ENCODE results near the gene C1QB. TPM values are rescaled to one million over a fixed set of nuclear protein-coding genes. Genes with fewer than 3 reads are reported as not detected.

Gene C1QB
- total RNA-seq, 1 experiment from 2014 or later, result not detected

GRCh38 chr1:22628698-22629444 lies 24.2 kb upstream of the C1QB start:
- Mint-ChIP-seq H3K4me1 (ENCODE audit: low read depth, unreplicated experiment) (no peaks in the 10 kb centered on the region), H3K27me3 (ENCODE audit: insufficient read depth, unreplicated experiment) (peaks cover 3% of the 10 kb centered on the region), H3K27ac (ENCODE audit: unreplicated experiment) (no peak overlapping the region), H3K9me3 (ENCODE audit: unreplicated experiment) (no peaks in the 10 kb centered on the region), H3K4me3 (ENCODE audit: unreplicated experiment) (no peak overlapping the region), H3K36me3 (ENCODE audit: insufficient read depth, unreplicated experiment) (no peaks in the 10 kb centered on the region)
- TF ChIP-seq, protein P1, sequence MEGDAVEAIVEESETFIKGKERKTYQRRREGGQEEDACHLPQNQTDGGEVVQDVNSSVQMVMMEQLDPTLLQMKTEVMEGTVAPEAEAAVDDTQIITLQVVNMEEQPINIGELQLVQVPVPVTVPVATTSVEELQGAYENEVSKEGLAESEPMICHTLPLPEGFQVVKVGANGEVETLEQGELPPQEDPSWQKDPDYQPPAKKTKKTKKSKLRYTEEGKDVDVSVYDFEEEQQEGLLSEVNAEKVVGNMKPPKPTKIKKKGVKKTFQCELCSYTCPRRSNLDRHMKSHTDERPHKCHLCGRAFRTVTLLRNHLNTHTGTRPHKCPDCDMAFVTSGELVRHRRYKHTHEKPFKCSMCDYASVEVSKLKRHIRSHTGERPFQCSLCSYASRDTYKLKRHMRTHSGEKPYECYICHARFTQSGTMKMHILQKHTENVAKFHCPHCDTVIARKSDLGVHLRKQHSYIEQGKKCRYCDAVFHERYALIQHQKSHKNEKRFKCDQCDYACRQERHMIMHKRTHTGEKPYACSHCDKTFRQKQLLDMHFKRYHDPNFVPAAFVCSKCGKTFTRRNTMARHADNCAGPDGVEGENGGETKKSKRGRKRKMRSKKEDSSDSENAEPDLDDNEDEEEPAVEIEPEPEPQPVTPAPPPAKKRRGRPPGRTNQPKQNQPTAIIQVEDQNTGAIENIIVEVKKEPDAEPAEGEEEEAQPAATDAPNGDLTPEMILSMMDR (IDR thresholded peaks at IDR 0.05; ENCODE audit: insufficient read depth in 1 of 2, low read depth in 1 of 2, low read length in 1 of 2, severe bottlenecking in 1 of 2, unreplicated experiment in 1 of 2), result no peak
- Histone ChIP-seq H3K36me3 (ENCODE audit: control insufficient read depth, insufficient read depth, low read length) (no peaks in the 10 kb centered on the region), H3K9me3 (no peaks in the 10 kb centered on the region), H3K4me3 (ENCODE audit: low read depth, low read length) (no peak overlapping the region), H3K27me3 (replicated peaks; ENCODE audit: control insufficient read depth, insufficient read depth, low read length) (no peaks in the 10 kb centered on the region; the same call in 1 of the 2 replicates), H3K4me1 (no peaks in the 10 kb centered on the region)
- ChIA-PET POLR2A (no interaction called here), CTCF (no interaction called here)
- no peak for DNase-seq
- BruUV-seq (replicated peaks), result no TSS peak
- intact Hi-C loops (cut with micrococcal nuclease; ENCODE audit: unreplicated experiment), result no loop called here

- no peaks in the 10 kb centered on the region for H3K9me3 Mint-ChIP-seq (ENCODE audit: unreplicated experiment)
- H3K36me3 ChIP-seq (ENCODE audit: control insufficient read depth, insufficient read depth, low read length), result no peaks in the 10 kb centered on the region
- H3K4me3 Mint-ChIP-seq (ENCODE audit: unreplicated experiment), result no peak overlapping the region
- H3K27me3 Mint-ChIP-seq (ENCODE audit: insufficient read depth, unreplicated experiment), result no peaks in the 10 kb centered on the region
- BruUV-seq (replicated peaks), result no TSS peak
- no peak overlapping the region for H3K4me3 ChIP-seq (ENCODE audit: low read depth, low read length)
- no peaks in the 10 kb centered on the region for H3K4me1 ChIP-seq
- TF ChIP-seq, protein P1 (IDR thresholded peaks at IDR 0.05; ENCODE audit: insufficient read depth in 1 of 2, low read depth in 1 of 2, low read length in 1 of 2, severe bottlenecking in 1 of 2, unreplicated experiment in 1 of 2), result no peak
- H3K9me3 ChIP-seq, result no peaks in the 10 kb centered on the region
- H3K36me3 Mint-ChIP-seq (ENCODE audit: insufficient read depth, unreplicated experiment), result no peaks in the 10 kb centered on the region
- no peak for DNase-seq
- intact Hi-C loops (cut with micrococcal nuclease; ENCODE audit: unreplicated experiment), result no loop called here
- CTCF ChIA-PET, result no interaction called here
- no peak overlapping the region for H3K27ac Mint-ChIP-seq (ENCODE audit: unreplicated experiment)
- no peaks in the 10 kb centered on the region; the same call in 1 of the 2 replicates for H3K27me3 ChIP-seq (replicated peaks; ENCODE audit: control insufficient read depth, insufficient read depth, low read length)
- POLR2A ChIA-PET, result interaction anchor here (0.7 kb wide), 1 partner anchor 67 kb away, joined by 3 read pairs; no protein-coding TSS in a partner anchor
- H3K4me1 Mint-ChIP-seq (ENCODE audit: low read depth, unreplicated experiment), result no peaks in the 10 kb centered on the region
These were observed 23.1 kb upstream of the C1QB start for GRCh38 chr1:22629886-22630285.

DNA sequence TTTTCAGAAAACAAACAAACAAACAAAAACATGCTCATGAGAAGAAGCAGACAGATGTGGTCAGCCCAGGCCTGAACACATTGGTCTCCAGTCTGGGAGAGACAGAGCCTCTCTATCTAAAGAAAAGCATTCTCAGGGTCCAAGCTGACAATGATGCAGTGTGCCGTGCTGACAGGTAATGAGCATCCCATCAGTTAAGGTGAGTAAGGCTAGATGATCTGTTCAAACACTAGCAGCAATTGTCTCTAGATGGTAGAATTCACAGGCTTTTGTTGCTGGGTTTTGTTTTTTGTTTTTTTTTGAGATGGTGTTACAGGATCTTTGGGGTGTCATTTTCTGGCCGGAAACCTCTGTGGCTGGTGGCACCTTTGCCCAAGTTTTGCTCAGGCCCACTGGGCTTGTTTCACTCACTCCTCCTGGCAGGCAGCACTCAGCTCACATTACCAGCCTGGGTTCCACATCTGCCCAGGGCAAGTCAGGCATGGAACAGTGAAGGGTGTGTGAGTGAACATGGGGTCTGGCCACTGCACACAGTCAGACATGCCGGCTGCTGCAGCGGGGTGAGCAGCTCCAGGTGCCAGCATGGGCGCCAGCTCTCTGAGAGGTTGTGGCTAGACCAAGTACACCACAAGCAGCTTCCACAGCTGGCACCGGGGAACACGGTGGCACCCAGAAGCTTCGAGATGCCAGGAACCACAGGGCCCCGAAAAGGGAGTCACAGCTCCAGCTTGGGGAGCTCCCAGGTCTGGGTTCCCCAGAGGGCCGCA lies 19.2 kb upstream of the C1QB start:
- intact Hi-C loops (cut with micrococcal nuclease; ENCODE audit: unreplicated experiment), result no loop called here
- Mint-ChIP-seq H3K36me3 (ENCODE audit: insufficient read depth, unreplicated experiment) (no peaks in the 10 kb centered on the region), H3K9me3 (ENCODE audit: unreplicated experiment) (no peaks in the 10 kb centered on the region), H3K4me1 (ENCODE audit: low read depth, unreplicated experiment) (no peaks in the 10 kb centered on the region), H3K27me3 (ENCODE audit: insufficient read depth, unreplicated experiment) (no peaks in the 10 kb centered on the region), H3K27ac (ENCODE audit: unreplicated experiment) (no peak overlapping the region), H3K4me3 (ENCODE audit: unreplicated experiment) (no peak overlapping the region)
- H3K4me3 ChIP-seq (ENCODE audit: low read depth, low read length), result no peak overlapping the region
- no peaks in the 10 kb centered on the region for H3K27me3 ChIP-seq (replicated peaks; ENCODE audit: control insufficient read depth, insufficient read depth, low read length)
- H3K36me3 ChIP-seq (ENCODE audit: control insufficient read depth, insufficient read depth, low read length), result no peaks in the 10 kb centered on the region
- no TSS peak for BruUV-seq (replicated peaks)
- ChIA-PET CTCF (no interaction called here), POLR2A (no interaction called here)
- H3K4me1 ChIP-seq, result no peaks in the 10 kb centered on the region
- TF ChIP-seq, protein P1 (IDR thresholded peaks at IDR 0.05; ENCODE audit: insufficient read depth in 1 of 2, low read depth in 1 of 2, low read length in 1 of 2, severe bottlenecking in 1 of 2, unreplicated experiment in 1 of 2), result no peak
- H3K9me3 ChIP-seq, result no peaks in the 10 kb centered on the region
- DNase-seq, result no peak

Data from Caco-2 (cell line).